B cell (primary cell): ENCODE measurements around the gene ZNRF4. TPM values are rescaled to one million over a fixed set of nuclear protein-coding genes. Genes with fewer than 3 reads are reported as not detected.

Experiments
- ATAC-seq: fragments of 200-7000 bp; cut with Tn5 transposase; one replicate; pipeline ENCODE4 v1.10.0; 2021; ENCODE audit warnings: low read depth, mild to moderate bottlenecking, moderate number of reproducible peaks, moderate library complexity
- CTCF ChIA-PET: fragments of 350-600 bp; sonication (Branson Sonifier 250); formaldehyde crosslinking; loops from one replicate; lab custom pipeline; 2021; ENCODE audit warnings: antibody characterized with exemption, inconsistent platforms; lab: Charles Lee
- POLR2A ChIA-PET: fragments of 350-600 bp; sonication (Branson Sonifier 250); formaldehyde crosslinking; loops from one replicate; lab custom pipeline; 2021; ENCODE audit warnings: antibody characterized with exemption; lab: Charles Lee
- DNase-seq: peaks from one replicate; pipeline ENCODE4 v3.0.0; 2013
- H2AFZ ChIP-seq: 2 replicates; pipeline ENCODE4 v1.6.1; 2012; ENCODE audit warnings: mild to moderate bottlenecking, low read depth, low read length; ENCODE audit not compliant: insufficient read depth, poor library complexity, severe bottlenecking
- H3K27ac ChIP-seq, 2 donors: 1 replicate in 1 of 2; 2 replicates in 1 of 2; pipeline ENCODE4 v1.5.1; 2012 to 2013; ENCODE audit warnings: low read length in 2 of 2, mild to moderate bottlenecking in 2 of 2, moderate library complexity in 1 of 2
- H3K27me3 ChIP-seq, 4 experiments: fragments of 200-600 bp in 1 of 4; sonication (generic) in 1 of 4; replicated peaks in 1 of 4; 1 replicate in 2 of 4; 2 replicates in 2 of 4; pipeline versions ENCODE4 v1.6.1 to v1.7.0; 2013 to 2016; ENCODE audit warnings: low read length in 3 of 4, mild to moderate bottlenecking in 2 of 4, mixed read lengths in 1 of 4, moderate library complexity in 1 of 4; ENCODE audit not compliant: insufficient read depth in 4 of 4, control insufficient read depth in 3 of 4; ENCODE audit errors: control extremely low read depth in 1 of 4
- H3K36me3 ChIP-seq, 2 experiments: replicated peaks in 1 of 2; 1 replicate in 1 of 2; 2 replicates in 1 of 2; pipeline versions ENCODE4 v1.6.1 to v1.7.1; 2013; ENCODE audit warnings: low read length in 1 of 2; ENCODE audit not compliant: insufficient read depth in 2 of 2, control insufficient read depth in 1 of 2; ENCODE audit errors: control extremely low read depth in 1 of 2, extremely low read depth in 1 of 2
- H3K4me1 ChIP-seq, 2 donors: fragments of 200-600 bp in 1 of 2; sonication (generic) in 1 of 2; 1 replicate in 1 of 2; 2 replicates in 1 of 2; pipeline versions ENCODE4 v1.5.1 to v1.6.1; 2013 to 2017; ENCODE audit warnings: low read length in 2 of 2; ENCODE audit not compliant: control insufficient read depth in 2 of 2, insufficient read depth in 2 of 2
- H3K4me2 ChIP-seq: replicated peaks from 2 replicates; pipeline ENCODE3; 2012; ENCODE audit warnings: mild to moderate bottlenecking, low read depth, low read length; ENCODE audit not compliant: poor library complexity, severe bottlenecking
- H3K4me3 ChIP-seq, 5 experiments: fragments of 200-600 bp in 1 of 5; sonication (generic) in 1 of 5; 1 replicate in 3 of 5; 2 replicates in 2 of 5; pipeline versions ENCODE4 v1.5.1 to v1.7.0; 2011 to 2016; ENCODE audit warnings: low read length in 4 of 5, mild to moderate bottlenecking in 4 of 5, low read depth in 2 of 5, control low read depth in 1 of 5, moderate library complexity in 1 of 5; ENCODE audit not compliant: insufficient read depth in 1 of 5; ENCODE audit errors: control extremely low read depth in 1 of 5, extremely low read depth in 1 of 5
- H3K79me2 ChIP-seq: fragments of 200-600 bp; sonication (generic); one replicate; pipeline ENCODE4 v1.6.0; 2016; ENCODE audit warnings: low read length; ENCODE audit not compliant: control insufficient read depth, insufficient read depth
- H3K9ac ChIP-seq: fragments of 200-600 bp; sonication (generic); 2 replicates; pipeline ENCODE4 v1.6.1; 2017; ENCODE audit warnings: mild to moderate bottlenecking, low read length, moderate library complexity
- H3K9me3 ChIP-seq, 3 donors: one replicate each; pipeline versions ENCODE4 v1.6.1 to v1.7.1; 2013; ENCODE audit warnings: low read length in 2 of 3; ENCODE audit not compliant: control insufficient read depth in 2 of 3, insufficient read depth in 1 of 3; ENCODE audit errors: control extremely low read depth in 1 of 3
- H4K20me1 ChIP-seq: 2 replicates; pipeline ENCODE4 v1.6.0; 2012; ENCODE audit warnings: mild to moderate bottlenecking, low read length; ENCODE audit not compliant: insufficient read depth, control insufficient read depth, poor library complexity, severe bottlenecking
- H3K27ac Mint-ChIP-seq: one replicate; pipeline ENCODE4 v1.8.0; 2021; ENCODE audit warnings: mixed read lengths
- H3K27me3 Mint-ChIP-seq: one replicate; pipeline ENCODE4 v1.8.0; 2021; ENCODE audit warnings: mixed read lengths
- H3K4me1 Mint-ChIP-seq: one replicate; pipeline ENCODE4 v1.8.0; 2021; ENCODE audit warnings: mixed read lengths
- H3K4me3 Mint-ChIP-seq: one replicate; pipeline ENCODE4 v1.8.0; 2021; ENCODE audit warnings: mixed read lengths
- H3K9me3 Mint-ChIP-seq: one replicate; pipeline ENCODE4 v1.8.0; 2022; ENCODE audit warnings: mixed read lengths; ENCODE audit not compliant: insufficient read depth
- EZH2 ChIP-seq: IDR thresholded peaks from 2 replicates; pipeline ENCODE4 v1.6.1; 2012; ENCODE audit warnings: borderline replicate concordance, low read depth, mild to moderate bottlenecking, moderate library complexity, low read length; ENCODE audit not compliant: insufficient read depth, poor library complexity, severe bottlenecking
- WGBS: methylation state at CpG from one replicate; pipeline ENCODE4 v1.1.5; 2013; ENCODE audit warnings: missing lambda C conversion rate; ENCODE audit not compliant: insufficient coverage; 5-methylcytosine and 5-hydroxymethylcytosine counted together
- intact Hi-C: fragments of 100-400 bp; cut with micrococcal nuclease; formaldehyde crosslinking; loops from one replicate; pipeline ENCODE4 v1.10.0; 2022
- polyA plus RNA-seq: library from polyadenylated mRNA; depleted of rRNA; stranded (reverse); fragments of >200 nt; gene quantifications from 2 replicates; pipeline ENCODE4 v1.2.3, GENCODE V29; 2012
- total RNA-seq, 2 donors: library from RNA; stranded (reverse); fragments of 120-200 nt in 1 of 2; gene quantifications; 1 replicate in 1 of 2; 2 replicates in 1 of 2; pipeline versions ENCODE4 v1.2.3 to v1.2.4, GENCODE V29; 2013 to 2022
- TF ChIP-seq, protein P1 (sequence below): fragments of 200-600 bp; IDR thresholded peaks from one replicate; pipeline ENCODE4 v1.8.0; 2022; ENCODE audit warnings: antibody characterized with exemption, mild to moderate bottlenecking

ZNRF4 gene
- total and polyA plus RNA-seq, 2 donors (not counting 1 experiment from before 2014, with no cell fraction given): not detected

DNA sequence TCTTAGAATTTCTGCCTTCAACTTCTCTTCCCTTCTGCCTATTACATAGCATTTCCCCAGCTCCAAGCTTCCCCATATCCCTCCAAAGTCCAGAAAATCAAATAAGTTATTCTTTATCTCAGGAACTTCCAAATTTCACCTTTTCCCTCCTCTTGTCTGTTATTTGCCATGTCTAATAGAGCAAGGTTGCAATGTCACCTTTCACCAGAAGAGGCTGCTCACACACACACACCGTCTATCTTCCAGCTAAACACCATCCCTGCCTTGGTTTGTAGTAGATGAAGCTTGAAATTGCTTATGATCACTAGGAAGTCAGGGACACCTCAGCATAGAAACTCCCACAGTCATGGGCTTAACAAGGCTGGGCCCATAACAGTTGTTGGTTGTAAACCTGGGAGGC is 48.4 kb downstream of the ZNRF4 start:
- Mint-ChIP-seq H3K4me1 (no peaks in the 10 kb centered on the region), H3K27me3 (peaks cover 3% of the 10 kb centered on the region)

DNA sequence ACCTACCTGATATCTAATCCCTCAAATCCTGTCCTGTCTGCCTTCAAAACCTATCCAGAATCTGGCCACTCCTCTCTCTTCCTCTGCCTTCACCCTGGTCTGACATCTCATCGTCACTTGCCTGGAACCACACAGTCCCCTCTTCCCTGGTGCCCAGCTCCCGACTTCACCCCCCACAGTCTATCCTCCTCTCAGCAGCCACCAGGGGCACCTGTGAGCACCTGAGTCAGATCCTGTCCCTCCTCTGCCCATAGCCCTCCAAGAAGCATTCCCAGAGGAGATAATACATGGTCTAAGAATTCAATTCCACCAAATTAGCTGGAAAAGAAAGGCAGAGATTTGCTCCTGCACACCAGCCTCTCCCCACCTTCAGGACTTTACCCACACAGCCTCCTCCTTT is 48.9 kb downstream of the ZNRF4 start:
- Histone ChIP-seq H3K4me3 (no peak overlapping the region), H3K9ac (no peak overlapping the region), H3K27me3 (peaks cover 0 to 11% (median 3%) of the 10 kb centered on the region in 4 experiments), H3K4me2 (no peak overlapping the region), H4K20me1 (no peaks in the 10 kb centered on the region), H3K36me3 (no peaks in the 10 kb centered on the region), H2AFZ (no peak overlapping the region), H3K27ac (no peak overlapping the region), H3K79me2 (no peaks in the 10 kb centered on the region), H3K4me1 (no peaks in the 10 kb centered on the region), H3K9me3 (peaks cover 0 to 61% (median 12%) of the 10 kb centered on the region in 3 donors)
- ATAC-seq (no peak), DNase-seq (no peak)
- H3K27ac Mint-ChIP-seq: no peak overlapping the region
- no peak overlapping the region for H3K4me3 Mint-ChIP-seq
- TF ChIP-seq, protein P1, sequence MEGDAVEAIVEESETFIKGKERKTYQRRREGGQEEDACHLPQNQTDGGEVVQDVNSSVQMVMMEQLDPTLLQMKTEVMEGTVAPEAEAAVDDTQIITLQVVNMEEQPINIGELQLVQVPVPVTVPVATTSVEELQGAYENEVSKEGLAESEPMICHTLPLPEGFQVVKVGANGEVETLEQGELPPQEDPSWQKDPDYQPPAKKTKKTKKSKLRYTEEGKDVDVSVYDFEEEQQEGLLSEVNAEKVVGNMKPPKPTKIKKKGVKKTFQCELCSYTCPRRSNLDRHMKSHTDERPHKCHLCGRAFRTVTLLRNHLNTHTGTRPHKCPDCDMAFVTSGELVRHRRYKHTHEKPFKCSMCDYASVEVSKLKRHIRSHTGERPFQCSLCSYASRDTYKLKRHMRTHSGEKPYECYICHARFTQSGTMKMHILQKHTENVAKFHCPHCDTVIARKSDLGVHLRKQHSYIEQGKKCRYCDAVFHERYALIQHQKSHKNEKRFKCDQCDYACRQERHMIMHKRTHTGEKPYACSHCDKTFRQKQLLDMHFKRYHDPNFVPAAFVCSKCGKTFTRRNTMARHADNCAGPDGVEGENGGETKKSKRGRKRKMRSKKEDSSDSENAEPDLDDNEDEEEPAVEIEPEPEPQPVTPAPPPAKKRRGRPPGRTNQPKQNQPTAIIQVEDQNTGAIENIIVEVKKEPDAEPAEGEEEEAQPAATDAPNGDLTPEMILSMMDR: no peak
- TF ChIP-seq EZH2: no peak
- peaks cover 3% of the 10 kb centered on the region for H3K27me3 Mint-ChIP-seq
- no peaks in the 10 kb centered on the region for H3K4me1 Mint-ChIP-seq
- POLR2A ChIA-PET: no interaction called here
- WGBS: 73% methylated on average over 2 of the region's 2 CpGs
- CTCF ChIA-PET: no interaction called here
- intact Hi-C loops: no loop called here
- H3K9me3 Mint-ChIP-seq: peaks cover 9% of the 10 kb centered on the region

More for the DNA sequence above, 48.4 kb downstream of the ZNRF4 start:
- ChIA-PET CTCF (no interaction called here), POLR2A (no interaction called here)
- no peak overlapping the region for H3K27ac ChIP-seq
- H3K27ac Mint-ChIP-seq: no peak overlapping the region
- TF ChIP-seq, protein P1: no peak
- TF ChIP-seq EZH2: no peak
- no peaks in the 10 kb centered on the region for H3K79me2 ChIP-seq
- H3K9me3 ChIP-seq: peaks cover 0 to 66% (median 12%) of the 10 kb centered on the region in 3 donors
- H4K20me1 ChIP-seq: no peaks in the 10 kb centered on the region
- no peak overlapping the region for H3K4me2 ChIP-seq
- no peak overlapping the region for H3K4me3 Mint-ChIP-seq
- H3K9ac ChIP-seq: no peak overlapping the region
- no CpG with 5 or more reads among the region's 1 CpG for WGBS
- no peak overlapping the region for H3K4me3 ChIP-seq
- no peak overlapping the region for H2AFZ ChIP-seq
- peaks cover 9% of the 10 kb centered on the region for H3K9me3 Mint-ChIP-seq
- ATAC-seq (no peak), DNase-seq (no peak)
- intact Hi-C loops: no loop called here
- H3K4me1 ChIP-seq: no peaks in the 10 kb centered on the region
- peaks cover 0 to 14% (median 4%) of the 10 kb centered on the region in 4 experiments for H3K27me3 ChIP-seq
- H3K36me3 ChIP-seq: no peaks in the 10 kb centered on the region

Other genes starting within 250 kb of the ZNRF4 start
- gene PTPRS, start 114.6 kb upstream of the ZNRF4 start, total RNA-seq: 10.0 and 12.2 TPM in 2 replicates
- 3.2 and 6.5 TPM in 2 replicates for gene PTPRS, start 114.6 kb upstream of the ZNRF4 start, polyA plus RNA-seq
- 0.42 and 1.00 TPM in 2 replicates for gene TINCR, start 112.5 kb downstream of the ZNRF4 start, total RNA-seq
- 0.37 and 0.54 TPM in 2 replicates for gene TINCR, start 112.5 kb downstream of the ZNRF4 start, polyA plus RNA-seq
- gene SAFB2, start 167.4 kb downstream of the ZNRF4 start, total RNA-seq: 242 and 257 TPM in 2 replicates
- gene SAFB2, start 167.4 kb downstream of the ZNRF4 start, polyA plus RNA-seq: 76.5 and 91.1 TPM in 2 replicates
- gene SAFB, start 167.7 kb downstream of the ZNRF4 start, total RNA-seq: 221 and 237 TPM in 2 replicates
- 91.0 and 127 TPM in 2 replicates for gene SAFB, start 167.7 kb downstream of the ZNRF4 start, polyA plus RNA-seq
- 30.8 and 34.5 TPM in 2 replicates for gene MICOS13, start 225.1 kb downstream of the ZNRF4 start, total RNA-seq
- 29.8 and 41.9 TPM in 2 replicates for gene MICOS13, start 225.1 kb downstream of the ZNRF4 start, polyA plus RNA-seq
- gene HSD11B1L, start 225.6 kb downstream of the ZNRF4 start, total RNA-seq: 1.4 and 1.8 TPM in 2 replicates
- 4.5 and 4.6 TPM in 2 replicates for gene HSD11B1L, start 225.6 kb downstream of the ZNRF4 start, polyA plus RNA-seq
- 895 and 983 TPM in 2 replicates for gene RPL36, start 234.9 kb downstream of the ZNRF4 start, total RNA-seq
- gene RPL36, start 234.9 kb downstream of the ZNRF4 start, polyA plus RNA-seq: 551 and 899 TPM in 2 replicates